CD4-positive, alpha-beta T cell treated with Interleukin-17A for 4 hours (primary cell): ENCODE results near the gene MBP.
"Not testable (repeated sequence)": the region's sequence is repeated elsewhere in the genome, so short reads cannot be mapped to it uniquely, and the experiment has no call there.

Experiments
- DNase-seq: peaks from one replicate; pipeline ENCODE4 v3.0.0-alpha.2; 2020; ENCODE audit warnings: mixed read lengths

Gene MBP

GRCh38 chr18:76959605-76960004, 173.0 kb downstream of the MBP start:
- no peak for DNase-seq

DNA sequence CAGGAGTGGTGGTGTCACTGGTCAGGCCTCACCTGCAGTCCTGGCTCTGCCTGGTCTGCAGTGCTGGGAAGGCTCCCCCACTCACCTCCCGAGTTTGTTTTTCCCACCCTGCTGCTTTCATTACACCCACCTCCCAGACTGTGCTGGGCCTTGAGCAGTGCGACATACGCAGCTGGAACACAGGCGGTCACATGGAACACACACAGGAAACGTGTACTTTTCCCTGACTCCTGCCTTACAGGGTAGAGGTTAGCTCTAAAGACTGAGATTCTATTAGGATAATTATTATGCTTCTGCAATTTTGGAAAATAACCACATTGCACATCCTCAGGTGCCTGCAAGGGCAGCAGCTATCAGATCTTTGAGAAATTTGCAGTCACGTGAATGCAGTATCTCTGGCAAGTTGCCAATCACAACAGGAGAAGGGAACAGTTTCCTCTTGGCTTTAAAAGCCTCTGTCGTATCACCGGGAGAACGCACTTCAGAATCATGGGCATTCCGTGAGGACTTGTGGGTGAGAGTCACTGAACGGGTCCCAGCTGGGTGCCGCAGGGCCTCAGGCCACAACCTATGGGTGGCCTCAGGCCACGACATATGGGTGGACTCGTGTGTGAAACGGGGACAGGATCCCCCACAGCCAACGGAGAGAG, 173.8 kb downstream of the MBP start:
- no peak for DNase-seq

DNA sequence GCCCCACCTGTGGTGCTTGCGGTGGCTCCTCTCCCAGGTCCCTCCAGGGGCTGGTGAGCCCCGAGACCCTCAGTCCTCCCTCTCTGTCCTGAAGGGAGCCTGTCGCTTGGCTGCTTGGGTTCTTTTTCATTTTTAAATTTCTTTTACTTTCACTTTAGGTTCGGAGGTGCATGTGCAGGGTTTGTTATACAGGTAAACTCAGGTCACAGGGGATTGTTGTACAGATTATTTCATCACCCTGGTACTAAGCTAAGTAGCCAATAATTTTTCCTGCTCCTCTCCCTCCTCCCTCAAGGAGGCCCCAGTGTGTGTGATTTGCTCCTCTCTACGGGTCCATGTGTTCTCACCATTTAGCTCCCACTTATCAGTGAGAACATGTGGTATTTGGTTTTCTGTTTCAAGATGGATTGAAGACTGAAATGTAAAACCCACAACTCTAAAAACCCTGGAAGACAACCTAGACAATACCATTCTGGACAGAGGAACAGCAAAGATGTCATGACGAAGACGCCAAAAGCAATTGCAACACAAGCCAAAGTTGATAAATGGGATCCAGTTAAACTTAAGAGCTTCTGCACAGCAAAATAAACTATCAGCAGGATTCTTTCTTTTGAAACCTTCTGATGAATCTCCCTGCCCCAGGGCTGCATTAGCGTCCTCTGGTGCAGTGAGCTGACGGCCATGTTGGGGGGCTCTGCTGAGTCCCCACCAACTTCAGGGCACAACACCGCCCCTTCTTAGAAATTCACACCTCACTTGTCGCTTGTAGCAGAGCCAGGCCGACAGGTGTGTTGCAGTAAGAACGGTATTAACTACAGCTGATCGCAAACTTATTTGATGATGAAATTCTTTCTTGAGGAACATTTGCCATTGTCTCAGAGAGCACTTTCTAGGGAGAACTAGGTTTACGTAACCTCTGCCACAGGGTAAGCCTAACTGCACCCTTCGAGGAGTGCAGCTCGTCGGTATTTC, 174.9 kb downstream of the MBP start:
- no peak for DNase-seq

- no peak for DNase-seq
Measured at GRCh38 chr18:76956648-76957047, 175.9 kb downstream of the MBP start.

DNA sequence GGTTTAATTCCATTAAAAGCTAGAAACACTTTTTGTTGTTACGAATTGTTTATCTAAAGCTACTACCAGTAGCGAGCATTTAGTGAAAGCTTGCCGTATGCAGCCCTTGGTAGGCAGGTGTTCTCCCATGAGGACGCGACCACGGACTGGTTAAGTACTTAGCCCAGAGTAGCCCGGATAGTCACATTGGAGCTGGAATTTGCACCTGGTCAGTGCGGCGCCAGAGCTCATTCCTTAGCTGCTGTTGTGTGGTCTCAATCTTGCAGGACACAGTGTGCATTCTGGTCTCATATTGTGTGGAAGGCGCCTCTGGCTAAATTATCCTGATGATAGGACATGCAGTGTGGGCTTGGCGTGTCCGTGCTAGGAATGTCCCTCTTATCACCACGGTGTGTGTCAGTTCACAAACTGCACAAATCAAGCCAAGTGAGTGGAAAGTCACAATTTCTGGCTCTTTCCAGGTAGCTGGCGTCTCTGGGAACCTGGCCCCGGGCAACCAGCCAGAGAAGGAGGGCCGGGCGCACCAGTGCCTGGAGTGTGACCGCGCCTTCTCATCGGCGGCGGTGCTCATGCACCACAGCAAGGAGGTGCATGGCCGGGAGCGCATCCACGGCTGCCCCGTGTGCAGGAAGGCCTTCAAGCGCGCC, 176.9 kb downstream of the MBP start:
- no peak for DNase-seq

GRCh38 chr18:76953583-76954233, 178.9 kb downstream of the MBP start:
- no peak for DNase-seq

GRCh38 chr18:76953156-76953555, 179.4 kb downstream of the MBP start:
- DNase-seq, result no peak

DNA sequence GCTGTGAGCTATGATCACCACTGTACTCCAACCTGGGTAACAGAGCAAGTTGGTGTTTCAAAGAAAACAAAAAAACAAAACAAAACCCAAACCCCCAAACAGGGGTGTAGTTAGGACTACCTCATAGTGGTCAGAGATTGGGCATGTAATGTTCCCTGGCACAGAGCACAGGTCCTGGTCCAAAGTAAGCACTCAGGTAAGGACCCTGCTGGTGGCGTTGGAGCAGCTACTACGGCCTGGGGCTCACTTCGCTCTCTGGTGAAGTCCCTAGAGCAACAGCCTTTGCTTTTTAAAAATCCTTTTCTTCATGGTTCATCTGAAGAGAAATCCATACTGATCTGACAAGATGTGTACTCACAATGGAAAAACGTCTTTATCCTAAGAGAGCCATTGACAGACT, 179.8 kb downstream of the MBP start:
- DNase-seq, result no peak

GRCh38 chr18:76951456-76952247, 180.9 kb downstream of the MBP start:
- DNase-seq, result no peak

DNA sequence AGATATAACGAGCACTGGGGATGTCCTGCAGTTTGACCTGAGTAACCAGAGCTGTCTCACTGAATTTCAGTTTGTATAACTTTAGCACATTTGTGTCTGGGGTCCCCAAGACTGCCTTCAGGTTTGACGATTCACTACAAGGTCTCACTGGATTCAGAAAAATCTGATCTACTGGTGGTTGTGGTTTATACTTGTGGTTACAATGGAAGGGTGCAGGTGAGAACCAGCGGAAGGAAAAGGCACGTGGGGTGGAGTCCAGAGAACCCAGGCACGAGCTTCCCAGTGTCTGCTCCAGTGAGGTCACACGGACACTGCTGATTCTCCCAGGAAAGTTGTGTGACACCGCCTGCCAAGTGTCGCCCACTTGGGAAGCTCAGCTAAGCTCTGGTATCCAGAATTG, 184.2 kb downstream of the MBP start:
- no peak for DNase-seq

DNA sequence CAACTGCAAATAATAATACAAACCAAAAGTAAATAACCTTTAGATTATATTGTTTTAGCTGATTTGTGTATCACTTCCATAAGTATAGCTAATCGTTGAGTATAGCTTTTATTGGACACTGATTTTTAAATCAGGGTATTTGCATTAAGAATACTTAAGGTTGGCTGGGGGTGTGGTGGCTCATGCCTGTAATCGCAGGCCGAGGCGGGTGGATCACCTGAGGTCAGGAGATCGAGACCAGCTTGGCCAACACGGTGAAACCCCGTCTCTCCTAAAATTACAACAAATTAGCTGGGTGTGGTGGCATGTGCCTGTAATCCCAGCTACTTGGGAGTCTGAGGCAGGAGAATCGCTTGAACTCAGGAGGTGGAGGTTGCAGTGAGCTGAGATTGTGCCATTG, 188.2 kb downstream of the MBP start:
- not testable (repeated sequence) for DNase-seq

GRCh38 chr18:76943542-76944339, 188.8 kb downstream of the MBP start:
- DNase-seq, result no peak

DNA sequence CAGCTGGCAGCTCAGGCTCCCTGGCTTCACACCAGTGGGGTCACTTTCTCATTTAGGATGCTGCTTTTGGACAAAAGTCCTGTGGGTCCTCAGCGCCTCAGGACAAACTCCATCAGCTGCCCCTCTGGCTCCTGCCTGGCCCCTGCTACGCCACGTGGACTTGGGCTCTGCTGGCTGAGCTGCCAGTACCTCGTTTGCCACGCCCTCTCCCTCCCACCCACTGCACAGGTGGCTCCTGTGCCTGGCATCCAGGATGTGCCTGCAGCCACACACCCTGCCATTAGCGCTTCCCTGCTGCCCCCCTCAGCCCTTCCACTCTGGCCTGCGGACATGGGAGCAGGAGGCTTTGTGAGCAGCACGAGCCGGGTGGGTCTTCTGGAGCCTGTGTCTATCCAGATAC, 191.3 kb downstream of the MBP start:
- no peak for DNase-seq

GRCh38 chr18:76938619-76939018, 194.0 kb downstream of the MBP start:
- DNase-seq, result no peak

GRCh38 chr18:76937597-76937996, 195.0 kb downstream of the MBP start:
- DNase-seq, result no peak

- no peak for DNase-seq
Measured at GRCh38 chr18:76936877-76937276, 195.7 kb downstream of the MBP start.

- DNase-seq, result no peak
Measured at GRCh38 chr18:76935722-76936337, 196.8 kb downstream of the MBP start.

GRCh38 chr18:76932026-76932819, 200.4 kb downstream of the MBP start:
- no peak for DNase-seq

GRCh38 chr18:76931171-76931570, 201.4 kb downstream of the MBP start:
- DNase-seq, result no peak
